Activated T-cell treated with anti-CD3 and anti-CD28 coated beads for 4 hours (primary cell): ENCODE measurements around the gene CD300H.

Experiments
- DNase-seq: peaks from one replicate; pipeline ENCODE4 v3.0.0-alpha.2; 2020

CD300H gene

DNA sequence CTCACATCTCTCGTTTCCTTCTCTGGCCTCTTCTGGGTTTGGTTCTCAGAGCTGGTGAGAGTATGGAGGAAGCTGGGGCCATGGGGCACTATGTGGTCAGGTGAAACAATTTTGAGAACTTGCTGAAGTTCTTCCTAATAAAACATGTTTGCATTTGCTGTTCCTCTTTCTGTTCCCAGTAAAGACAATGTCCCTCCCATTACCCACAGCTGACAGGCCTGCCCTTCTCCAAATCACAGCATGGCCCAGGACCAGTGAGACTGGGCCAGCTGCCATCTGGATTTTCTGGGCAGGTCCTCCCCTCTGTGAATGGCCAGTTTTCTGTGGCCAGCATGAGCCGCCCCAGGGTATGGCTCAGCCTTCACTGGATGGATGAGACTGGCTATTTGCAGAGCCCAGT lies at the start of gene CD300H:
CD300H (minus strand) TSS at position 113 of the 400 bp plus-strand sequence.
- no peak for DNase-seq

DNA sequence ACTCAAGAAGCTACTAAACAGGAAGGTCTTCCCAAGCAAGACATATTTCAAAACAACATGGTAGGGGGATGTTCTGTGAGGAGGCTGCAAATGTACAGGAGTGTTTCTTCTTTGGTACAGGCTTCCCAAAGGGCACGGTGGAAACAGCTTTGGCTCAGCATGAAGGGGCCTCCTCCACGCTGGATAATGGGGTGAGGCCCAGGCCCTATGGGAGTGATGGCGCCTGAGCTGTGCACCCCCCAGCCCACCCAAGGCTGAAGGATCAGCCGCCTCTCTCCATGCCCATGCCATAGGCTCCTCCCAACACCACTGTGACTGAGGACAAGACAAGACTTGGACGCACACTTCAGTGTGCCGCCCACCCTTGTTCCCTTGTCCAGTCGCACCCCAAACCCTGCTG lies 49.4 kb upstream of the CD300H start:
- no peak for DNase-seq

DNA sequence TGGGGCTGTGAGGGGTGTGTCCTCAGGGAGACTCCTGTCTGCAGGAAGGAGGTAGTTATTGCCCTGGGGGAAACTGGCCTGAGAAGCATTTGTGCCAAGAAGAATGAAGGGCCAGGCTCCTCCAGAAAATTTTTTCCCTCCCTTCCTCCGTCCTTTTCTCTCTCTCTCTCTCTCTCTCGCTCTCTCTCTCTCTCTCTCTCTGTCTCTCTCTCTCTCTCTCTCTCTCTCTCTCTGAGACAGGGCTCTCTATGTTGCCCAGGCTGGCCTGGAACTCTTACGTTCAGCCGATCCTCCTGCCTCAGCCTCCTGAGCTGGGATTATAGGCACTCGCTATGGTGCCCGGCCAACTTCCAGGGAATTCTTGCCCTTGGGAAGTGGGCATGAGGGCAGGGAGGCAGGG lies 44.7 kb upstream of the CD300H start:
- DNase-seq = no peak

DNA sequence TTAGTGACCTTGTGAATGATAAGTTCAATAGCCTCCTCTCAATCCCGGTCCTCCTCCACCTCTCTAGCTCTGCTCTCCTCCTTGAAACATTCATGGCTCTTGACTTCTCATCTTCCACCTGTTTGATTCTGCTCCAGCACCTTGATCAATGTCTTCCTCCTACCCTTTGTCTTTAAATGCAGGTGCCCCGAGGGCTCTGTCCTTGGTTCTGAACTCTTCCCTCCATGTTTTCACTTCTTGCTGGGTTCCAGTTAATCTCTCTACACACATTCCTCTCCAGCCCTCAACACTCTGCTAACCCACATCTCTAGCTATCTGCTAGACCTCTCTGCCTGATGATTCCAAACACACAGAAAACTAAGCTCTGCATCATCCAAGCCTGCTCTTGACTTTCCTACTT lies 42.8 kb upstream of the CD300H start:
- DNase-seq = no peak

DNA sequence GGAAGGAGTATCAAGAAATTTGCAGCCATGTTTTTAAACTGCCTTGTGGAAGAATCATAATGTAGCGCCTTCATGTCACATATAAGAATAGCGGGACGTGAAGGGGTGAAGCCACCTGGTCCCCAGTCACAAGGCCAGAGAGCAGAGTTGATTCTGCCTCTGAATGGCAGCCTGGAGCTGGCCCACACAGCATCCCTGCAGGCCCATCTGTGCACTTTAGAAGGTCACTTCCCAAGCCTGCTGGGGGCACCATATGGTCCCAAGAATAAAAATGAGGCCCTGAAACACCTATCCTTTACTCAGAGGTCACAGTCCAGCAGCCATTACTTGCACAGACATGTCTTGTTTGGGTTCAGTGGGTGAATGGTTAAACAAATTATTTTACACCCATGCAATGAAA lies 41.2 kb upstream of the CD300H start:
- DNase-seq = no peak

DNA sequence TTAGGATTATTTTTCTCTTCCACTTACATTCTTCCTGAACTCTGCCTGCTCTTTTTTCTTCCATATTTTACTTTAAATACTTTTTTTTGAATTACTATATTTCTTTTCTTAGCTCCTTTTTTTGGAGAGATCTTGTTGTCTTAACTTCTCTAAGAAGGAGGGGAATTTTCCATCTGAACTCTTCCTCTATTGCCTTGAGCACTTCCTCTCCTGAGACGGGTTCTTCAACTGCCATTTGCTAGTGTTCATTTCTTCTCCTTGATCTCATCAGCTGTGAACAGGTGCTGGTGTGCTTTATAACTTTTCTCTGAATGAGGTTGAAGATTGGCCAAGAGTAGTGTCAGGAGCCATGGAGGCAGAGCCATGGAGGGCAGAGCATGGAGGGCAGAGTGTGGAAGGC lies 39.9 kb upstream of the CD300H start:
- no peak for DNase-seq

DNA sequence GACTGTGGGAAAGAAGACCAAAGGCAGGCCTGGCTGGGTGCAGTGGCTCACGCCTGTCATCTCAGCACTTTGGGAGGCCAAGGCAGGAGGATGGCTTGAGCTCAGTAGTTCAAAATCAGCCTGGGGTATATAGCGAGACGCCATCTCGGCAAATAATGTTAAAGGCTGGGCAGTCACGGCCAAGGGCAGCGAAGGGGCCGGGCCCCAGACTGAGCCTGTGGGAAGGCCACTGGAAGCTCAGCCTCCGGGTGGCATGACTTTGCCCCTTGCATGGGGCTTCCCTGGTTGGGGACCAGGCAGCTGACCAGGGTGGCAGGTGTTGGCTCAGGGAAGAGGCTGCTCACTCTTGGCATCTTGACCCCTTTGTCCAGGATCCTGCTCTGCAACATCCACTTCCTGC lies 38.7 kb upstream of the CD300H start:
- no peak for DNase-seq

DNA sequence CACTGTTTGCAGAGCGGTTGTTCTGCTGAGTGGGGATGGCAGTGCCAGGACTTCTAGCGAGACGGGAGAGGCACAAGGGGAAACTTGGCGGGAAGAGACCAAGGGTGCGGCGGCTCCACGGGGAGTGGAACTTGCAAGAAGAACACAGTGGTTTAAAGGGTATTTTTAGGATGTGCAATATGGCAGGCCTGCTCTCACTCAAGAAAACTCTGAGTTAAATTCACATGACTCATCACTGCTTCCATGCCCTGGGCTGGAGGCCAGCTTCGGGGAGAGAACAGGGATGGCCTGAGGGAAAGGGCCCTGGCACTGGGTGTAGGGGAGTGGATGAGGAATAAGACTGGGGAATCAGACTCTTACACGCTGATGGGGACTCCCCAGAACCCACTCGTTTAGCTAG lies 38.1 kb upstream of the CD300H start:
- no peak for DNase-seq

DNA sequence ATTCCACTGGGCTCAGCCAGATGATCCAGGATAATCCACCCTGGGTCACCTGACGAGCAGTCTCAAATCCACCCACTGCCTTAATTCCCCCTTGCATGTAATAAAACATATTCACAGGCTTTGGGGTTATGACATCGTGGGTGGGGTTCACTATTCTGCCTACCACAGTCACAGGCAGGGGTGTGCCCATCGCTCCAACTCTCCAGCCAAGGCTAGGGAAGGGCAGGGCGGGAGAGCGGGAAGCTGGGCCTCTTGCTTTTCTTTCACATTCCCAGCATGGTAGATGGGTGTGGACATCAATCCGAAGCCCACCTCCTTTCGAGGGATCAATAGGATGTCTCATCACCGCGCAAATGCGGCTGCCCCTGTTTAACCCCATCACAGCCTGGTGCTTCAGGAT lies 37.5 kb upstream of the CD300H start:
- DNase-seq = no peak

DNA sequence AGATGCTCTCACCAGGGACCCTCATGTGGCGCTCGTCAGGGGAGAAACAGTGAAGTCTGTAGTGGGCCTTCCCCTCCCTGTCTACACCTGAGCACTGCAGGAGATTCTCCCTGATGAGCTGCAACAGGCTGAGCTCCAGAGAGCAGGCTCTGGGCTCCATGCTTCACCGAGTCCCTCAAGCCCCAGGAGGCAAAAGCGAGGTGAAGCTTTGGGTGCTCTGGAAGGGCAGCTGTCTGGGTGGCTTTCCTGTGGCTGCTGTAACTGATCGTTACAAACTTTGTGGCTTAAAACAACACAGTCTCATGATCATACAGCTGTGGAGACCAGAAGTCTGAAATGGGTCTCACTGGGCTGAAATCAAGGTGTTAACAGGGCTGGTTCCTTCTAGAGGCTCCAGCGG lies 36.9 kb upstream of the CD300H start:
- DNase-seq = no peak

DNA sequence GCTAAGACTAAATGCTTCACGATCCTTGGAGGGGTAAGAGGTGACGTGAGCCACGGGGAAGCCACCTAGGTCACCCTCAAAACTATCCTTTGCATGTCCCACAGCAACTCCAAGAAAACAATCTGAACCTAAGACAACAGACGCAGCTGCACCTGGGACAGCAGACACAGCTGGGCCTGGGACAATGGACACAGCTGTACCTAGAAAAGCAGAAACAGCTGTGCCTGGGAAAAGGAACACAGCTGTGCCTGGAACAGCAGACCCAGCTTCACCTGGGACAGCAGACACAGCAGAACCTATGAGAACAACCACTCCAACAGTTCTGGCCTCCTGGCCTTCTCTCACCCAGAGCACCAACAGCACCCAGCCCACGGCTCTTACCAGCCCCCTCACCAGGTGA lies 36.4 kb upstream of the CD300H start:
- DNase-seq = no peak

DNA sequence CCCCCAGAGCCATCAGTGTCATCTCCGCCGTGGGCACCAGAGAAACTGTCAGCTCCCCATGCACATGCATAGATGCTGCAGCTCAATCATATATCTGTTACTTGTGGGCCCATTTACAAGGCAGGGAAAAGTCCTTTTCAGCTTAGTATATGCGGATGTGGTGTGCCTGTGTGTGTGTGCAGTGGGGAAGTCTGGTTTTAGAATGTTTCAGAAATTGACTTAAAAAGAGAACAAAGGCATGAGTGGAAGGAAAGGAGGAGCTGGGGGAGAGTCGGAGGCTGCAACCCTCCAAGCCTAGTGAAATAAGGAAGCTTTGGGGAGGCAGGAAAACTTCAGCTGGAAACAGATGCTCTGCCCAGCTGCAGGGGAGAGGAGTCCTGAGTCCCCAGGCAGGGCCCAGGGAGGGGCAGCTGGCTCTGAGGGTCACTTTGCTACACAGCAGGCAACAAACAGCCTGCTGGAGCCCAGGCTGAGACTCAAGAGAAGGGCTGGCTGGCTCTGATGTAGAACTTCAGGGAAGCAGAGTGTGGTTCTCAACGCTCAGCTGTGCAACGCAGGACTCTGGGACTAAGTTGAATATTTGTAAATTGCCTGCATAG lies 35.8 kb upstream of the CD300H start:
- DNase-seq = no peak

DNA sequence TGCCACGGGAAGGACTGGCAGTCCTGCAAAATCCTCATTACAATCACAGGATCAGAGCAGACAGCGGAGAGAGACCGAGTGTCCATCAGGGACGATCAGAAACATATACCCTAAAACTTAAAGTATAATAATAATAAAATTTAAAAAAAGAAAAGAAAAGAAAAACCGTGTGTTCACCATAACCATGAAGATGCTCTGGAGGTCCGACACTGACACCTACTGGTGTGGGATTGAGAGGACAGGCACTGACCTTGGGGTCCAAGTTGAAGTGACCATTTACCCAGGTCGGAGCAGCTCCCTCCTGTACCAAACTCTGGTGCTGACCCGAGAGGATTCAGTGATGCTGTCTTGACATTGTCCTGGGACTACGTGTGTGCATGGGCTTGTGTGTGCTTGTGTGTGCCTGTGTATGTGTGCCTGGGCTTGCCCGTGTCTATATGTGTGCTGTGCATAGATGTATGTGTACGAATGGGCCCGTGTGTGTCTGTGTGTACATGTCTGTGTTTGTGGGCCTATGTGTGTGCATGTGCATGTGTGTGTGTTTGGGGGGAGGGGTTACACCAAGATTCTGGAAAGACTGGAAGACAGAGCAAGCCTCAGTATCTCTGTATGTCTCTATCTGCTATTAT lies 34.7 kb upstream of the CD300H start:
- no peak for DNase-seq

DNA sequence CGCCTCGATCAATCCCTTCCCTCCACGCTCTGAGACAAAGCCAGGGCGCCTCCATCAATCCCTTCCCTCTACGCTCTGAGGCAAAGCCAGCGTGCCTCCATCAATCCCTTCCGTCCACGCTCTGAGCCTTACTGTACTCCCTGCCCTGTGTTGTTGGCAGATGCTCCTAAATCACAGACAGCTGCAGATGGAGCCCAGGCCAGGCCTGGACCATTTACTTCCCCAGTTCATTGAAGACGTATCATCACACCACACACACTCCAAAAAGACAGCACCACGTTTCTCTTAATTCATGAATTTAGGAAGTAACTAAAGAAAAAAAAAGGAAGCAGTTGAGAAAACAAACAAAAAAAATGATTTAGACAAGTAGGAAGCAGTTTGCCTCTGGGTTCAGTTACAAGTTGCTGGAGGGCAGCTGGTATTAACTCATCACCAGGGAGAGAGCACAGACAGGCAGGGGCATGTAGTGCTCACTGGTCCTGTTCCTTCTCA lies 32.2 kb upstream of the CD300H start:
- DNase-seq = no peak

DNA sequence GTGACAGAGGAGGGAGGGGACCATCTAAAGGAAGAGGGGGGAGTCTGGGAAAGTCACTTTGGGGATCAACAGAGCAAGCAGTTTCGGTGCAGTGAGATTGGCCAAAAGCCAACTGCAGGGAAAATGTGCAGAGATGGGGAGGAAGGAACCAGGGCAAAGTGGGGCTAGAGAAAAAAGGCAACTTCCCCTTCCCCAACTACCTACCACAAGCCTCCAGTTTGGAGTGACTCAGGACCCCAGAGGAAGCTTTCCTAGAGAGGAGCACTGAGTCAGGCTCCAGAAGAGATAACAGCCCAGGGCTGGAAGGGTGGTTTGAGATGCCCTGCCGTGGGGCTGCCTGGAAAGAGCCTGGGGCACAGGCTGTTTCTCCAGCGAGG lies 31.7 kb upstream of the CD300H start:
- DNase-seq = no peak

DNA sequence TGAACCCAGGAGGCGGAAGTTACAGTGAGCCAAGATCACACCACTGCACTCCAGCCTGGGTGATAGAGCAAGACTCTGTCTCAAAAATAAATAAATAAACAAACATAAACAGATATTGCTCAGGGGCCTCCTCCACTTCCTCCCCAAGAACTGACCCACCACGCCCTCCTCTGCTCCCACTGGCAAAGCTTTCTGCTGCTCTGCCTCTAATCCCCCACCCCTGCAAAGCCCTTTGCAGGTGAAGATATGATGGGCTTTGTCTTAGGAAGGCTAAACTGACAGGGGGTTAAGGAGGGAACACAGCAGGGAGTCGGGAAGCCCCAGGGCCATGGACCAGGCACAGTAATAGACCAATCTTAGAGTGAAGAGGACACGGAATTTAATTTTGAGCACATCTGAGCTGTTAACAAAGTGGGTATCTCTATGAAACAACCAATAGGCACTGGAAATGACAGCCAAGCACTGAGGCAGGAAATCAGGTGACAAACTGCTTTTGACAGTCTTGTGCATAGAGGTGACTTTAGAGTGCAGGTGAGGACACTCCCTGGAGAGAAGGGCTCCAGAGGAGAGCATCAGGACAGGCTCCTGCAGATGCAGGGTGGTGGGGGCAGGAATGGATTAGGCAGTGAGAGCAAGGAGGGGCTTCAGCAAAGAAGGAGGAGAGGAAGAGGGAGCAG lies 31.2 kb upstream of the CD300H start:
- DNase-seq = no peak

DNA sequence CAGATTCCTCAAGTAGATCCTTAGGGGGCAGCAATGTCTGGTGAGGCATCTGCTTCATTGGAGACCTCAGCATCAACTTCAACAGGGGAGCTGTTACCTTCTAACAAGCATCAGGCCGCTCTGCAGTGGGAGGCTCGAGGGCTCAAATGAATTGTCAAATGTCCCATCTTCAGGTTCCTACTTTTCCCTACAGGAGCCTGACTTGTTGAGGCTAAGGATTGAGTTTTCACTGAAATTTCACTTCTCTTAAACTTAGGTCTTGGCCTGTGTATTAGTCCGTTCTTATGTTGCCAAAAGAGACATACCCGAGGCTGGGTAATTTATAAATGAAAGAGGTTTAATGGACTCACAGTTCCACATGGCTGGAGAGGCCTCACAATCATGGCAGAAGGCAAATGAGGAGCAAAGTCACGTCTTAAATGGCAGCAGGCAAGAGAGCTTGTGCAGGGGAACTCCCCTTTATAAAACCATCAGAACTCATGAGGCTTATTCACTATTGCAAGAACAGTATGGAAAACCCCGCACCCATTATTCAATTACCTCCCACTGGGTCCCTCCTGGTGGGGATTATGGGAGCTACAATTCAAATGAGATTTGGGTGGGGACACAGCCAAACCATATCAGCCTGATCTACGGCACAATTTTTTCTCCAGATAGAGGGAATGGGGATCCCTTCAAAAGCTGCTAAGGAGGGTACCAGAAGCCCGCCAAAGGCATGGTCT lies 29.9 kb upstream of the CD300H start:
- DNase-seq = no peak

DNA sequence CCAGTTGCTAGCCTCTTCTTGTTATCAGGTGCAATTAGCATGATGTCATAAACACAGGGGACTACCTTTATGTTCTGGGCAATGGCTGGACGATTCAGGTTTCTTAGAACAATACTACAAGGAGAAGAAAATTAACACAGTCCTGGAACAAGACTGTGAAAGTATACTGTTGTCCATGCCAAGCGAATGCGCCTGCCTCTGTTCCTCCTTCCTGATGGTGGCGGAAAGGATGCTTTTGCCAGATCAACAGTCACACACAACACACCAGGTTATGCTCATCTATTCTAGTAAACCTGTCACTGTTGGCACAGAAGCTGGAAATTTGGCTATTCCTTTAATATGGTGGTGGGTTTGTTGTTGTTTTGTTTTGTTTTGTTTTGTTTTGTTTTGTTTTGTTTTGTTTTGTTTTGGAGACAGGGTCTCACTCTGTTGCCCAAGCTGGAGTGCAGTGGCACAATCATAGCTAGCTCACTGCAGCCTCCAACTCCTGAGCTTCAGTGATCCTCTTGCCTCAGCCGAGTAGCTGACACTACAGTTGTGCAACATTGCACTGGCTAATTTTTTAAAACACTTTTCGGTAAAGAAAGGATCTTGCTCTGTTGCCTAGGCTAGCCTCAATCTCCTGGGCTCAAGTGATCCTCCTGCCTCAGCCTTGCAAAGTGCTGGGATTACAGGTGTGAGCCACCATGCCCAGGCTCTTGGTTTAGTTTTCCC lies 27.9 kb upstream of the CD300H start:
- no peak for DNase-seq

DNA sequence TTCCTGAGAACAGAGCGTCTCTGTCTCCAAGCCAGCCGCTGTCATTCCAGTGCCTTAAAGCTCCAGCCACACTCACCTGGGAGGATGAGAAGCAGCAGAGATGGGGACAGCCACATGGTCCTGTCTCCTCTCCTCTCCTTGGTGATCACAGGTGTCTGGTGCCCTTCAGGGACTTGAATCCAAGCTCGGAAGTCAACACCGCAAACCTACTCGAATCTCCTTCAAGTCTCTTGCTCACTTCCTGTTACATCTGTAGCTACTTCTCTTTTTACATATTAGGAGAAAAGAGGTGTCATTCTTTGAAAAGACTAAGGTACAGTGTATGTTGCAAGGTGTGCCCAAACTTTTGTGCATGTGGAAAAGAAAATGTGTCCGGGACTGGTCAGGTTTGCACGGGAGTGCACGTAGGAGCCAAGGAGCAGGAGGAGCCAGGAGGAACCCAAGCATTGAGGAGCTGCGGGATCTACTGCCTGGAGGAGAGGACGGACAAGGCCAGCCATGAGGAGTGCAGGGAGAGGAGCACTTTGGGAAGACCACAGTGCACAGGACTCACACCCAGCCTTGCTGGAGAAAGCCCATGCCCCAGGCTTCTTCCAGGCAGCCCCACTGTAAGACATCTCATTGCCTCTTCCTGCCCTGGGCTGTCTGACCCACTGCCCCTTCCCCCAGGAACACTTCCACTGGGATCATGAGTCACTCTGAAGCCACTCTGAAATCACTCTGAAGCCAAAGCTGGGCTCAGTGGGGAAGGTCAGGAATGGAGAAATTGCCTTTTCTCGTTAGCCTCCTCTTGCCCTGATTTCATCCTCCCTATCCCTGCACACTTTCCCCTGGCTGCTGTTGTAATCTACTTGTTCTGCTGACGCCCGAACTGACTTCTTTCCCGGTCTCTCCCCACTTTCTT lies 25.0 kb upstream of the CD300H start, which contains the start of gene CD300LD:
CD300LD (minus strand) TSS at position 197 of the 904 bp plus-strand sequence; CDS start at position 116, 81 bp downstream.
- DNase-seq = no peak

DNA sequence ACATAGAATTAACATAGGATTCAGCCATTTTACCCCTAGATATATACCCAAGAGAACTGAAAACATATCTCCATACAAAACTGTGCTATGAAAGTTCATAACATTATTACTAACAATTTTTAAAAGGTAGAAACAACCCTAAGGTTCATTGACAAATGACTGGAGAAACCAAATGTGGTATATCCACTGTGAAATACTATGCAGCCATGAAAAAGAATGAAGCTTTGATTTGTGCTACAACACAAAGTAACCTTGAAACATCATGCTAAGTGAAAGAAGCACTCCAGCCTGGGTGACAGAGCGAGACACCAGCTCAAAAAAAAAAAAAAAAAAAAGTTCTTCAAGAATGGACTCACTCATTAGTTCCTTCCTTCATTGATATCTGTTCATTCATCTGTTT lies 24.2 kb upstream of the CD300H start:
- no peak for DNase-seq

DNA sequence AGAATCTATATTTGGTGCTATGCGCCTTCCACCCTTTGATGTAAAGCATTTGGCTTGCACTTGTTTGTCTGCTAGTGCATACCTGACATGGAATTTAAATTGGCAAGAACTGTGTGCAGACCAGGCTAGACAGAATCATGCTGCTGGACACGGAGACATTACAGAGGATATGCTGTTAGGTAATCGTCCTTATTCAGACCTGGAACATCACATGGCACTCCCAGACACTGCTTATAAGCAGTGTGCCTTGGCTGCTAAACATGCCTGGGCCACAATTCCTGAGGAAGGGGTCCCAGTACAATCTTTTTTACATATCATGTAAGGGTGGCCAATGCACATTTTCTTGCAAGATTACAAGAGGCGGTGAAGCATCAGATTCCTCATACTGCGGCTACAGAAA lies 18.4 kb upstream of the CD300H start:
- no peak for DNase-seq
